ENCODE measurements around the gene RAB3D. TPM values are rescaled to one million over a fixed set of nuclear protein-coding genes. Genes with fewer than 3 reads are reported as not detected.
"Not testable (repeated sequence)": the region's sequence is repeated elsewhere in the genome, so short reads cannot be mapped to it uniquely, and the experiment has no call there.

The RAB3D gene
- total RNA-seq, 2 donors from 2014 or later, result 6.7 to 7.7 TPM

GRCh38 chr19:11322269-11323024 lies 17.0 kb downstream of the RAB3D start:
- no peaks in the 10 kb centered on the region for H3K9me3 ChIP-seq (ENCODE audit: control insufficient read depth, low read length, poor library complexity, severe bottlenecking)
- Mint-ChIP-seq H3K4me3 (no peak overlapping the region), H3K4me1 (peaks cover 10% of the 10 kb centered on the region), H3K36me3 (ENCODE audit: low read depth) (peaks cover 3% of the 10 kb centered on the region), H3K27ac (no peak overlapping the region), H3K27me3 (peaks cover 24% of the 10 kb centered on the region)
- ATAC-seq (no peak), DNase-seq (no peak)

- DNase-seq, result no peak
- peaks cover 24% of the 10 kb centered on the region for H3K27me3 Mint-ChIP-seq
- peaks cover 3% of the 10 kb centered on the region for H3K36me3 Mint-ChIP-seq (ENCODE audit: low read depth)
- H3K4me1 Mint-ChIP-seq, result peaks cover 12% of the 10 kb centered on the region
- ATAC-seq, result no peak
- no peaks in the 10 kb centered on the region for H3K9me3 ChIP-seq (ENCODE audit: control insufficient read depth, low read length, poor library complexity, severe bottlenecking)
- no peak overlapping the region for H3K4me3 Mint-ChIP-seq
- peak overlapping the region; percentile 16 for H3K27ac Mint-ChIP-seq
Measured at GRCh38 chr19:11321191-11322126, 18.0 kb downstream of the RAB3D start.

GRCh38 chr19:11320278-11320995 lies 19.0 kb downstream of the RAB3D start:
- not testable (repeated sequence) for H3K9me3 ChIP-seq (ENCODE audit: control insufficient read depth, low read length, poor library complexity, severe bottlenecking); H3K36me3 Mint-ChIP-seq (ENCODE audit: low read depth); ATAC-seq; DNase-seq; H3K4me3 Mint-ChIP-seq; H3K27ac Mint-ChIP-seq
- Mint-ChIP-seq H3K4me1 (peaks cover 12% of the 10 kb centered on the region), H3K27me3 (peaks cover 24% of the 10 kb centered on the region)

GRCh38 chr19:11306337-11306736 lies 33.1 kb downstream of the RAB3D start:
- Mint-ChIP-seq H3K4me3 (no peak overlapping the region), H3K4me1 (peaks cover 4% of the 10 kb centered on the region), H3K36me3 (ENCODE audit: low read depth) (peaks cover 8% of the 10 kb centered on the region), H3K27me3 (peaks cover 22% of the 10 kb centered on the region), H3K27ac (no peak overlapping the region)
- no peaks in the 10 kb centered on the region for H3K9me3 ChIP-seq (ENCODE audit: control insufficient read depth, low read length, poor library complexity, severe bottlenecking)
- DNase-seq (no peak), ATAC-seq (no peak)

- Mint-ChIP-seq H3K36me3 (ENCODE audit: low read depth) (peaks cover 7% of the 10 kb centered on the region), H3K4me3 (no peak overlapping the region), H3K27ac (no peak overlapping the region), H3K4me1 (peaks cover 4% of the 10 kb centered on the region), H3K27me3 (peaks cover 25% of the 10 kb centered on the region)
- ATAC-seq (no peak), DNase-seq (no peak)
- no peaks in the 10 kb centered on the region for H3K9me3 ChIP-seq (ENCODE audit: control insufficient read depth, low read length, poor library complexity, severe bottlenecking)
Measured at GRCh38 chr19:11304936-11305335, 34.5 kb downstream of the RAB3D start.

- H3K4me3 Mint-ChIP-seq, result no peak overlapping the region
- H3K36me3 Mint-ChIP-seq (ENCODE audit: low read depth), result peaks cover 3% of the 10 kb centered on the region
- no peak for ATAC-seq
- H3K27ac Mint-ChIP-seq, result no peak overlapping the region
- H3K27me3 Mint-ChIP-seq, result peaks cover 35% of the 10 kb centered on the region
- peaks cover 4% of the 10 kb centered on the region for H3K4me1 Mint-ChIP-seq
- no peaks in the 10 kb centered on the region for H3K9me3 ChIP-seq (ENCODE audit: control insufficient read depth, low read length, poor library complexity, severe bottlenecking)
- DNase-seq, result no peak
Measured at GRCh38 chr19:11300811-11301120, 38.7 kb downstream of the RAB3D start.

- no peak for ATAC-seq
- no peak for DNase-seq
- no peaks in the 10 kb centered on the region for H3K9me3 ChIP-seq (ENCODE audit: control insufficient read depth, low read length, poor library complexity, severe bottlenecking)
- H3K4me1 Mint-ChIP-seq, result peaks cover 4% of the 10 kb centered on the region
- H3K4me3 Mint-ChIP-seq, result no peak overlapping the region
- peaks cover 3% of the 10 kb centered on the region for H3K36me3 Mint-ChIP-seq (ENCODE audit: low read depth)
- peaks cover 35% of the 10 kb centered on the region for H3K27me3 Mint-ChIP-seq
- no peak overlapping the region for H3K27ac Mint-ChIP-seq
Measured at GRCh38 chr19:11299946-11300810, 39.3 kb downstream of the RAB3D start.

- no peak overlapping the region for H3K4me3 Mint-ChIP-seq
- ATAC-seq, result no peak
- H3K4me1 Mint-ChIP-seq, result peaks cover 6% of the 10 kb centered on the region
- H3K27ac Mint-ChIP-seq, result no peak overlapping the region
- DNase-seq, result no peak
- H3K36me3 Mint-ChIP-seq (ENCODE audit: low read depth), result no peaks in the 10 kb centered on the region
- H3K27me3 Mint-ChIP-seq, result peaks cover 24% of the 10 kb centered on the region
- H3K9me3 ChIP-seq (ENCODE audit: control insufficient read depth, low read length, poor library complexity, severe bottlenecking), result no peaks in the 10 kb centered on the region
Measured at GRCh38 chr19:11296264-11296663, 43.2 kb downstream of the RAB3D start.

GRCh38 chr19:11295665-11296245 lies 43.7 kb downstream of the RAB3D start, which contains the start of gene TSPAN16:
Gene TSPAN16 (plus strand): TSS chr19:11296160. CDS start chr19:11296298, 138 bp downstream.
- DNase-seq (no peak), ATAC-seq (no peak)
- Mint-ChIP-seq H3K4me1 (peaks cover 6% of the 10 kb centered on the region), H3K27ac (no peak within 1 kb of the TSS), H3K27me3 (peaks cover 24% of the 10 kb centered on the region), H3K36me3 (ENCODE audit: low read depth) (no peaks in the 10 kb centered on the region), H3K4me3 (no peak within 1 kb of the TSS)
- no peaks in the 10 kb centered on the region for H3K9me3 ChIP-seq (ENCODE audit: control insufficient read depth, low read length, poor library complexity, severe bottlenecking)

- Mint-ChIP-seq H3K27ac (no peak overlapping the region), H3K4me1 (peaks cover 6% of the 10 kb centered on the region), H3K4me3 (no peak overlapping the region), H3K36me3 (ENCODE audit: low read depth) (no peaks in the 10 kb centered on the region), H3K27me3 (peaks cover 21% of the 10 kb centered on the region)
- H3K9me3 ChIP-seq (ENCODE audit: control insufficient read depth, low read length, poor library complexity, severe bottlenecking), result no peaks in the 10 kb centered on the region
- ATAC-seq (no peak), DNase-seq (no peak)
Measured at GRCh38 chr19:11295180-11295579, 44.3 kb downstream of the RAB3D start.

- H3K4me3 Mint-ChIP-seq, result peak overlapping the region; percentile 74
- peaks cover 13% of the 10 kb centered on the region for H3K27me3 Mint-ChIP-seq
- ATAC-seq (peak; percentile 96), DNase-seq (peak; percentile 66 to 82 (median 69))
- H3K36me3 Mint-ChIP-seq (ENCODE audit: low read depth), result no peaks in the 10 kb centered on the region
- H3K9me3 ChIP-seq (ENCODE audit: control insufficient read depth, low read length, poor library complexity, severe bottlenecking), result no peaks in the 10 kb centered on the region
- H3K27ac Mint-ChIP-seq, result no peak overlapping the region
- peaks cover 6% of the 10 kb centered on the region for H3K4me1 Mint-ChIP-seq
Measured at GRCh38 chr19:11293433-11294389, 45.7 kb downstream of the RAB3D start.
